Keratinocyte (primary cell): ENCODE results near the gene SFRP2. TPM values are rescaled to one million over a fixed set of nuclear protein-coding genes. Genes with fewer than 3 reads are reported as not detected.

Experiments
- DNase-seq: peaks from one replicate; pipeline ENCODE4 v3.0.0-alpha.2; 2011; ENCODE audit warnings: low read depth, missing footprints, low spot score
- FAIRE-seq: peaks from 2 replicates; lab custom pipeline; 2011; peaks lifted over from hg19 to GRCh38; lab: Jason Lieb, UNC
- H2AFZ ChIP-seq: 2 replicates; pipeline ENCODE4 v1.6.0; 2012; ENCODE audit warnings: low read length, control low read depth, inconsistent platforms; ENCODE audit not compliant: control insufficient read depth
- H3K27ac ChIP-seq: 2 replicates; pipeline ENCODE4 v1.5.1; 2011; ENCODE audit warnings: low read length; ENCODE audit not compliant: control insufficient read depth, insufficient read depth
- H3K27me3 ChIP-seq: 3 replicates; pipeline ENCODE4 v1.6.0; 2011; ENCODE audit warnings: low read length; ENCODE audit not compliant: control insufficient read depth, insufficient read depth; ENCODE audit errors: extremely low read depth
- H3K36me3 ChIP-seq, 2 experiments: 2 replicates in 1 of 2; 3 replicates in 1 of 2; pipeline ENCODE4 v1.5.1; 2011; ENCODE audit warnings: low read length in 2 of 2, mild to moderate bottlenecking in 1 of 2; ENCODE audit not compliant: control insufficient read depth in 2 of 2, insufficient read depth in 2 of 2; ENCODE audit errors: extremely low read depth in 1 of 2
- H3K4me1 ChIP-seq: 3 replicates; pipeline ENCODE4 v1.5.1; 2011; ENCODE audit warnings: low read length; ENCODE audit not compliant: control insufficient read depth, insufficient read depth; ENCODE audit errors: extremely low read depth
- H3K4me2 ChIP-seq: 3 replicates; pipeline ENCODE4 v1.6.0; 2011; ENCODE audit warnings: low read depth, low read length; ENCODE audit not compliant: control insufficient read depth, insufficient read depth; ENCODE audit errors: extremely low read depth
- H3K4me3 ChIP-seq, 3 experiments: fragments of 200-600 bp in 1 of 3; sonication (generic) in 1 of 3; 2 replicates in 2 of 3; 3 replicates in 1 of 3; pipeline ENCODE4 v1.5.1; 2011 to 2016; ENCODE audit warnings: low read length in 3 of 3, mild to moderate bottlenecking in 3 of 3, control low read depth in 2 of 3, inconsistent platforms in 1 of 3, low read depth in 1 of 3, mixed read lengths in 1 of 3, mixed run types in 1 of 3, moderate library complexity in 1 of 3; ENCODE audit not compliant: control insufficient read depth in 2 of 3, insufficient read depth in 2 of 3; ENCODE audit errors: extremely low read depth in 1 of 3
- H3K79me2 ChIP-seq: 2 replicates; pipeline ENCODE4 v1.6.0; 2012; ENCODE audit warnings: low read length; ENCODE audit not compliant: control insufficient read depth, insufficient read depth
- H3K9ac ChIP-seq: 3 replicates; pipeline ENCODE4 v1.6.0; 2011; ENCODE audit warnings: low read length; ENCODE audit not compliant: control insufficient read depth, insufficient read depth; ENCODE audit errors: extremely low read depth
- H3K9me1 ChIP-seq: 3 replicates; pipeline ENCODE4 v1.6.0; 2011; ENCODE audit warnings: low read length; ENCODE audit not compliant: control insufficient read depth, insufficient read depth; ENCODE audit errors: extremely low read depth
- H3K9me3 ChIP-seq: 2 replicates; pipeline ENCODE4 v1.5.1; 2012; ENCODE audit warnings: low read depth, low read length; ENCODE audit not compliant: control insufficient read depth
- H4K20me1 ChIP-seq: 3 replicates; pipeline ENCODE4 v1.6.0; 2011; ENCODE audit warnings: low read length; ENCODE audit not compliant: control insufficient read depth, insufficient read depth; ENCODE audit errors: extremely low read depth
- EZH2 ChIP-seq: IDR thresholded peaks from one replicate; pipeline ENCODE4 v1.6.1; 2012; ENCODE audit warnings: inconsistent platforms, mild to moderate bottlenecking, low read length, moderate library complexity
- dilution Hi-C: fragments of 300-500 bp; cut with MboI; formaldehyde crosslinking; loops from one replicate; pipeline ENCODE4 v1.7.0; 2020; ENCODE audit warnings: low sequenced_read_pairs; ENCODE audit not compliant: extremely low pct_ligation_motif_present
- polyA plus RNA-seq, 5 experiments: library from polyadenylated mRNA; depleted of rRNA in 3 of 5; stranded (reverse) in 3 of 5; stranded (forward) in 1 of 5; unstranded in 1 of 5; fragments of >200 nt; gene quantifications; 1 replicate in 1 of 5; 2 replicates in 3 of 5; 3 replicates in 1 of 5; pipeline versions ENCODE4 v1.2.1 to v1.2.3, GENCODE V29; 2011 to 2012; ENCODE audit warnings: missing spikeins in 2 of 5, low read depth in 1 of 5, low replicate concordance in 1 of 5
- TF ChIP-seq, protein P1 (sequence below), 3 experiments: IDR thresholded peaks in 1 of 3; conservative IDR thresholded peaks in 1 of 3; optimal IDR thresholded peaks in 1 of 3; 2 replicates in 2 of 3; 3 replicates in 1 of 3; pipeline versions ENCODE3 to v1.5.1; 2011; ENCODE audit warnings: low read length in 3 of 3, mild to moderate bottlenecking in 3 of 3, moderate library complexity in 2 of 3, control low read depth in 1 of 3, inconsistent platforms in 1 of 3; ENCODE audit not compliant: insufficient read depth in 2 of 3; ENCODE audit errors: extremely low read depth in 1 of 3

The SFRP2 gene
- polyA plus RNA-seq, 1 donor (not counting 4 experiments of a cell fraction or from before 2014, with no cell fraction given), result not detected

GRCh38 chr4:153834901-153835300 lies 46.0 kb upstream of the SFRP2 start:
- no peaks in the 10 kb centered on the region for H3K9me1 ChIP-seq
- H3K27ac ChIP-seq, result no peak overlapping the region
- no peaks in the 10 kb centered on the region for H3K4me1 ChIP-seq
- DNase-seq (no peak), FAIRE-seq (no peak)
- H3K79me2 ChIP-seq, result no peaks in the 10 kb centered on the region
- no peak overlapping the region for H3K4me3 ChIP-seq
- no peak overlapping the region for H2AFZ ChIP-seq
- no peaks in the 10 kb centered on the region for H3K27me3 ChIP-seq
- TF ChIP-seq EZH2, result no peak
- no peak overlapping the region for H3K4me2 ChIP-seq
- H3K9me3 ChIP-seq, result no peaks in the 10 kb centered on the region
- no peaks in the 10 kb centered on the region for H3K36me3 ChIP-seq
- H4K20me1 ChIP-seq, result no peaks in the 10 kb centered on the region
- H3K9ac ChIP-seq, result no peak overlapping the region
- dilution Hi-C loops, result no loop called here

DNA sequence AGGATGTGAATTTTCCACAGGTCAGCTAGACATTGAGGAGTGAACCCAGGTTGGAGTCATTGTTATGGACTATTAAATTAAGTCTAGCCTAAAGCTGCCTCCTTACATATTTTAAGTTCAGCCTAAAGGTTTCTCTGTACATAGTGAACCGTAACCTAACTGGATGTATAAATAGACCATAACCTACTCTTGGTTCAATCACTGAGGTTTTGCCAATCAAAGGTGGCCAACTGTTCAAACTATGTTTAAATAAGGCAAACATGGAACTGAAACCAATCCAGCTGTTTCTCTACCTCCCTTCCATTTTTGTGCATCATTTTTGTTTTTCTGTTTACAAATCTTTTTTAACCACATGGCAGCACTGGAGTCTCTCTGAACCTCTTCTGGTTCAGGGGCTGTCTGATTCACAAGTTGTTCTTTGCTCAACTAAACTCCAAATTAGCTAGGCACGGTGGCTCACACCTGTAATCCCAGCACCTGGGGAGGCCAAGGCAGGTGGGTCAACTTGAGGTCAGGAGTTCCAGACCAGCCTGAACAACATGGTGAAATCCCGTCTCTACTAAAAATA lies 43.9 kb upstream of the SFRP2 start:
- Histone ChIP-seq H3K27me3 (no peaks in the 10 kb centered on the region), H2AFZ (no peak overlapping the region), H3K79me2 (no peaks in the 10 kb centered on the region), H3K4me2 (no peak overlapping the region), H3K27ac (no peak overlapping the region), H3K36me3 (no peaks in the 10 kb centered on the region), H3K4me3 (no peak overlapping the region), H3K9me3 (no peaks in the 10 kb centered on the region), H4K20me1 (no peaks in the 10 kb centered on the region), H3K4me1 (no peaks in the 10 kb centered on the region), H3K9ac (no peak overlapping the region), H3K9me1 (no peaks in the 10 kb centered on the region)
- dilution Hi-C loops, result no loop called here
- FAIRE-seq, result no peak
- no peak for DNase-seq
- TF ChIP-seq, protein P1, sequence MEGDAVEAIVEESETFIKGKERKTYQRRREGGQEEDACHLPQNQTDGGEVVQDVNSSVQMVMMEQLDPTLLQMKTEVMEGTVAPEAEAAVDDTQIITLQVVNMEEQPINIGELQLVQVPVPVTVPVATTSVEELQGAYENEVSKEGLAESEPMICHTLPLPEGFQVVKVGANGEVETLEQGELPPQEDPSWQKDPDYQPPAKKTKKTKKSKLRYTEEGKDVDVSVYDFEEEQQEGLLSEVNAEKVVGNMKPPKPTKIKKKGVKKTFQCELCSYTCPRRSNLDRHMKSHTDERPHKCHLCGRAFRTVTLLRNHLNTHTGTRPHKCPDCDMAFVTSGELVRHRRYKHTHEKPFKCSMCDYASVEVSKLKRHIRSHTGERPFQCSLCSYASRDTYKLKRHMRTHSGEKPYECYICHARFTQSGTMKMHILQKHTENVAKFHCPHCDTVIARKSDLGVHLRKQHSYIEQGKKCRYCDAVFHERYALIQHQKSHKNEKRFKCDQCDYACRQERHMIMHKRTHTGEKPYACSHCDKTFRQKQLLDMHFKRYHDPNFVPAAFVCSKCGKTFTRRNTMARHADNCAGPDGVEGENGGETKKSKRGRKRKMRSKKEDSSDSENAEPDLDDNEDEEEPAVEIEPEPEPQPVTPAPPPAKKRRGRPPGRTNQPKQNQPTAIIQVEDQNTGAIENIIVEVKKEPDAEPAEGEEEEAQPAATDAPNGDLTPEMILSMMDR (optimal IDR thresholded peaks at IDR 0.05 in 1 of 3, IDR thresholded peaks at IDR 0.05 in 1 of 3, conservative IDR thresholded peaks at IDR 0.05 in 1 of 3; ENCODE audit: extremely low read depth in 1 of 3, insufficient read depth in 2 of 3, low read length in 3 of 3), result no peak
- no peak for TF ChIP-seq EZH2

GRCh38 chr4:153832054-153832453 lies 43.2 kb upstream of the SFRP2 start:
- Histone ChIP-seq H2AFZ (no peak overlapping the region), H3K36me3 (no peaks in the 10 kb centered on the region), H3K9me1 (no peaks in the 10 kb centered on the region), H3K4me2 (no peak overlapping the region), H3K9ac (no peak overlapping the region), H3K4me1 (no peaks in the 10 kb centered on the region), H3K27ac (no peak overlapping the region), H4K20me1 (no peaks in the 10 kb centered on the region), H3K27me3 (no peaks in the 10 kb centered on the region), H3K4me3 (no peak overlapping the region), H3K9me3 (no peaks in the 10 kb centered on the region), H3K79me2 (no peaks in the 10 kb centered on the region)
- no peak for TF ChIP-seq EZH2
- TF ChIP-seq, protein P1 (optimal IDR thresholded peaks at IDR 0.05 in 1 of 3, IDR thresholded peaks at IDR 0.05 in 1 of 3, conservative IDR thresholded peaks at IDR 0.05 in 1 of 3; ENCODE audit: extremely low read depth in 1 of 3, insufficient read depth in 2 of 3, low read length in 3 of 3), result no peak
- dilution Hi-C loops, result no loop called here
- FAIRE-seq (no peak), DNase-seq (no peak)
